GM23248 (cell line): ENCODE measurements around the gene GABPB1. TPM values are rescaled to one million over a fixed set of nuclear protein-coding genes. Genes with fewer than 3 reads are reported as not detected.

Experiments used
- DNase-seq: peaks from one replicate; pipeline ENCODE4 v3.0.0-alpha.2; 2015
- H2AFZ ChIP-seq: fragments of 200-600 bp; sonication (generic); 2 replicates; pipeline ENCODE4 v1.6.1; 2016; ENCODE audit warnings: antibody characterized with exemption
- H3F3A ChIP-seq: fragments of 200-600 bp; sonication (generic); 2 replicates; pipeline ENCODE4 v1.6.1; 2016; ENCODE audit warnings: mild to moderate bottlenecking, antibody characterized with exemption, mixed run types; ENCODE audit not compliant: insufficient read depth
- H3K27ac ChIP-seq: fragments of 200-600 bp; sonication (generic); 2 replicates; pipeline ENCODE4 v1.5.1; 2016; ENCODE audit warnings: mild to moderate bottlenecking
- H3K27me3 ChIP-seq: fragments of 200-600 bp; sonication (generic); replicated peaks from 2 replicates; pipeline ENCODE4 v1.6.1; 2016; ENCODE audit warnings: mild to moderate bottlenecking; ENCODE audit not compliant: insufficient read depth
- H3K36me3 ChIP-seq: fragments of 200-600 bp; sonication (generic); 2 replicates; pipeline ENCODE4 v1.6.1; 2016; ENCODE audit warnings: low read depth, mild to moderate bottlenecking
- H3K4me1 ChIP-seq: fragments of 200-600 bp; sonication (generic); 2 replicates; pipeline ENCODE4 v1.6.1; 2016; ENCODE audit warnings: mild to moderate bottlenecking; ENCODE audit not compliant: insufficient read depth
- H3K4me2 ChIP-seq: fragments of 200-600 bp; sonication (generic); one replicate; pipeline ENCODE4 v1.6.1; 2016; ENCODE audit warnings: mild to moderate bottlenecking; ENCODE audit not compliant: unreplicated experiment
- H3K4me3 ChIP-seq: fragments of 200-600 bp; sonication (generic); 2 replicates; pipeline ENCODE4 v1.5.1; 2016; ENCODE audit warnings: mild to moderate bottlenecking
- H3K79me2 ChIP-seq: fragments of 200-600 bp; sonication (generic); 2 replicates; pipeline ENCODE4 v1.6.1; 2016; ENCODE audit warnings: mild to moderate bottlenecking; ENCODE audit not compliant: insufficient read depth
- H3K9ac ChIP-seq: fragments of 200-600 bp; sonication (generic); 2 replicates; pipeline ENCODE4 v1.6.1; 2016; ENCODE audit warnings: mild to moderate bottlenecking
- H3K9me2 ChIP-seq: fragments of 200-600 bp; sonication (generic); 2 replicates; pipeline ENCODE4 v1.6.1; 2016; ENCODE audit warnings: mixed run types, mild to moderate bottlenecking, moderate library complexity; ENCODE audit not compliant: insufficient read depth
- H3K9me3 ChIP-seq: fragments of 200-600 bp; sonication (generic); one replicate; pipeline ENCODE4 v1.6.1; 2017; ENCODE audit warnings: low read depth
- H4K20me1 ChIP-seq: fragments of 200-600 bp; sonication (generic); 2 replicates; pipeline ENCODE4 v1.6.0; 2016; ENCODE audit not compliant: insufficient read depth
- EZH2 ChIP-seq: fragments of 200-600 bp; sonication (generic); IDR thresholded peaks from 2 replicates; pipeline ENCODE4 v1.6.1; 2018; ENCODE audit warnings: antibody characterized with exemption, mild to moderate bottlenecking; ENCODE audit not compliant: insufficient read depth, poor library complexity, severe bottlenecking
- EZH2phosphoT487 ChIP-seq: fragments of 200-600 bp; sonication (generic); IDR thresholded peaks from 2 replicates; pipeline ENCODE4 v1.6.1; 2018; ENCODE audit warnings: antibody characterized with exemption, moderate library complexity, mild to moderate bottlenecking, low read depth; ENCODE audit not compliant: insufficient read depth
- WGBS, 2 experiments: methylation state at CpG; one replicate each; pipeline ENCODE4 v1.1.6; 2015 to 2017; ENCODE audit warnings: low lambda C conversion rate in 2 of 2, low coverage in 1 of 2; ENCODE audit errors: missing lambda C conversion rate in 2 of 2; 5-methylcytosine and 5-hydroxymethylcytosine counted together
- in situ Hi-C: fragments of 300-500 bp; cut with MboI; formaldehyde crosslinking; loops from 2 replicates; pipeline ENCODE4 v1.15.0; 2020
- polyA plus RNA-seq: library from polyadenylated mRNA; unstranded; fragments of >200 nt; fragmentation: Nextera tagmentation; extraction: Ambion mirVana; gene quantifications from 2 replicates; pipeline ENCODE4 v1.2.1, GENCODE V29; 2016
- total RNA-seq: library from RNA; depleted of rRNA; stranded (reverse); fragments of >200 nt; shearing (Covaris generic); gene quantifications from 2 replicates; pipeline ENCODE4 v1.2.3, GENCODE V29; 2014

The GABPB1 gene
- total and polyA plus RNA-seq, 2 experiments from 2014 or later = 22.8 to 32.6 TPM

GRCh38 chr15:50261981-50262380 lies 93.0 kb downstream of the GABPB1 start:
- 86 to 89% methylated on average over 3 of the region's 3 CpGs for WGBS, 2 experiments
- Histone ChIP-seq H3F3A (no peaks in the 10 kb centered on the region; the same call in 1 of the 2 replicates), H3K4me3 (no peak overlapping the region), H3K36me3 (no peaks in the 10 kb centered on the region), H3K79me2 (no peaks in the 10 kb centered on the region), H3K4me1 (no peaks in the 10 kb centered on the region), H3K27ac (no peak overlapping the region), H4K20me1 (no peaks in the 10 kb centered on the region), H3K9ac (no peak overlapping the region), H3K9me3 (no peaks in the 10 kb centered on the region), H2AFZ (no peak overlapping the region), H3K9me2 (no peaks in the 10 kb centered on the region), H3K27me3 (peaks cover 33% of the 10 kb centered on the region), H3K4me2 (no peak overlapping the region)
- TF ChIP-seq EZH2 (no peak), EZH2phosphoT487 (no peak)
- DNase-seq = no peak
- in situ Hi-C loops = no loop called here

DNA sequence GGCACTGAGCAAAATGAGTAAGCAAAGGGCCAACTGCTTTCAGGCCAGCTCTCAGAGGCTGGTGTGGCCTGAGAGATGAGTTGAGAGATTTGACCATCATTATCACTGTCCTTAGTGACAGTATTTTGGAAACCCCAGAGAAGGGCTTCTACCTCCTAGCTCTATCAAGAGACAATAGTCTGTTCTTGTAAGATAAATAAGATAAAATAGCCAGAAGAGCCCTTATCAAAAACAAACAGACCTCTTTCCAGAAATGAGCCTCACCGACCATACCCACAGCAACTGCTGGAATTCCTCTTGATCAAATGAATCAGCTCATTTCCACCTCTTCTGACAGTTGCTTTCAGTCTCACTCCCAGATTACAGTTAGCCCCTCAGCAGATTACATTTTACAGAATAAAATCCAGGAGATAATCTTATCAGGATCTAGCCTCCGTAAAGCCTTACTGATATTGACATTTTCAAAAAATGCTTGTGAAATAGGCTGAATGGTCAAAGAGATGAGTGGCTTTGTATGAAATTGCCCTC lies 94.0 kb downstream of the GABPB1 start:
- no peak overlapping the region for H3K27ac ChIP-seq
- 69 to 78% methylated on average over 2 of the region's 2 CpGs for WGBS, 2 experiments
- no peaks in the 10 kb centered on the region for H3K79me2 ChIP-seq
- H3K4me3 ChIP-seq = no peak overlapping the region
- in situ Hi-C loops = no loop called here
- H4K20me1 ChIP-seq = no peaks in the 10 kb centered on the region
- H3K9me3 ChIP-seq = no peaks in the 10 kb centered on the region
- H3K4me1 ChIP-seq = no peaks in the 10 kb centered on the region
- H3F3A ChIP-seq = no peaks in the 10 kb centered on the region; the same call in 1 of the 2 replicates
- peaks cover 31% of the 10 kb centered on the region for H3K27me3 ChIP-seq
- H3K36me3 ChIP-seq = no peaks in the 10 kb centered on the region
- TF ChIP-seq EZH2 = no peak
- no peak for TF ChIP-seq EZH2phosphoT487
- H3K9me2 ChIP-seq = no peaks in the 10 kb centered on the region
- H3K9ac ChIP-seq = no peak overlapping the region
- H3K4me2 ChIP-seq = no peak overlapping the region
- H2AFZ ChIP-seq = no peak overlapping the region
- no peak for DNase-seq

GRCh38 chr15:50259276-50259675 lies 95.7 kb downstream of the GABPB1 start:
- no peak overlapping the region for H3K4me3 ChIP-seq
- no peaks in the 10 kb centered on the region for H3K9me2 ChIP-seq
- no peaks in the 10 kb centered on the region for H3K9me3 ChIP-seq
- H4K20me1 ChIP-seq = no peaks in the 10 kb centered on the region
- WGBS, 2 experiments = 69 to 75% methylated on average over 5 of the region's 5 CpGs
- H3F3A ChIP-seq = no peaks in the 10 kb centered on the region; the same call in 1 of the 2 replicates
- in situ Hi-C loops = no loop called here
- H2AFZ ChIP-seq = no peak overlapping the region
- no peak overlapping the region for H3K9ac ChIP-seq
- no peak overlapping the region for H3K4me2 ChIP-seq
- TF ChIP-seq EZH2phosphoT487 (no peak), EZH2 (no peak)
- no peak overlapping the region for H3K27ac ChIP-seq
- H3K36me3 ChIP-seq = no peaks in the 10 kb centered on the region
- no peak for DNase-seq
- H3K27me3 ChIP-seq = peaks cover 14% of the 10 kb centered on the region
- H3K79me2 ChIP-seq = no peaks in the 10 kb centered on the region
- H3K4me1 ChIP-seq = no peaks in the 10 kb centered on the region

DNA sequence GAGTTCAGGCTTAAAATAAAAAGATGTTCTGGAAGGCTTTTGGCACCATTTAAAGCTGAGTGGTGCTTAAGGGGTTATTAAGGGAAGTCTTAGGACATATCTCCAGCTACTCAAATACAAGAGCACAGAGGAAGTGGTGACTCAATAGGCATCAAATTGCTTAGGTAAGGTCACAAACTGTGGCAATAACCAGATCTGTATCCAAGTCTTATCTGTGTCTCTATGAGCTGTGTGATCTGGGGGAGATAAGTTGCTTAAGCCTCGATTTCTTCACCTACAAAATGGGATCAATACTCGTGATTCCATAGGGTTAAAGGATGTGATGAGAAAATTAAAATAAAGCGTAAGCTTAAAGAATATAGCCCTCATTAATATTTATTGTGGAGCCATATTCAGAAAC lies 97.1 kb downstream of the GABPB1 start:
- TF ChIP-seq EZH2 (no peak), EZH2phosphoT487 (no peak)
- H3K27me3 ChIP-seq = peaks cover 5% of the 10 kb centered on the region; the same call in 1 of the 2 replicates
- H3K9me3 ChIP-seq = no peaks in the 10 kb centered on the region
- no peaks in the 10 kb centered on the region for H3K36me3 ChIP-seq
- WGBS, 2 experiments = 86 to 88% methylated on average over 3 of the region's 3 CpGs
- no peak overlapping the region for H2AFZ ChIP-seq
- in situ Hi-C loops = no loop called here
- no peaks in the 10 kb centered on the region for H4K20me1 ChIP-seq
- H3F3A ChIP-seq = no peaks in the 10 kb centered on the region
- H3K27ac ChIP-seq = no peak overlapping the region
- H3K4me1 ChIP-seq = no peaks in the 10 kb centered on the region
- H3K79me2 ChIP-seq = no peaks in the 10 kb centered on the region
- H3K4me3 ChIP-seq = no peak overlapping the region
- no peaks in the 10 kb centered on the region for H3K9me2 ChIP-seq
- peak; percentile 35 for DNase-seq
- no peak overlapping the region for H3K9ac ChIP-seq
- H3K4me2 ChIP-seq = no peak overlapping the region
